ENCODE measurements around the gene OMA1.

Gene OMA1

DNA sequence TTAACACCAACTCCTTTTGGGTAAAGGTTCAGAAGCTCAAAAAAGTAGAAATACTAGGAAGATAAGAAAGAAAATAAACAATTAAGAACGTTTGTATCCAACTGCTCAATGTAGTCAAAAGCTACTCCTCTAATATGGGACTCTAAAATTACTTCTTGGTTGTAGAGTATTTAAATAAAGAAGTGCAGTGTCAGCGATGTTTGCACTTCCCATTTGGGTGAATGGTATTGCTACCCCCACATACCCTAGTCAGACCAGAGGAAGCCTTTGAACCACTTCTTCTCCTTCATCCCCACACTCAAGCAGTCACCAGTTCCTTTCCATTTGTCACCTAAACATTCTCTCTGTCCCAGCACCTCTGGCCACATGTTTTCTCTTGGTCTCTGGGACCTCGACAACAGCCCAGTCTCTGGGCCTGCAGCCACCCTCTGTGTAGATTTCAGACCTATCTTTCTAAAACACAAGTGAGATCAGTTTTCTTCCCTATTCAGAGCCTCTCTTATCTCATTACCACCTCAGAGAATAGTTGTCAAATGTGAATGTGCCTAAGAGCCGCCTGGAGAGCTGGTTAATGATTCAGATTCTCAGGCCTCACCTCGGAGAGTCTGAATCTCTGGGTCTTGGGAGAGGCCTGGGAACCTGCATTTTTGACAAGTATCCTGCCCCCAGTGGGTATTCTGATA lies 109.8 kb downstream of the OMA1 start:
- Histone ChIP-seq H3K4me3 (ENCODE audit: low read depth in 1 of 2, low read length in 1 of 2) (no peak overlapping the region), H3K27ac (no peak overlapping the region), H3K9me3 (no peaks in the 10 kb centered on the region), H3K36me3 (no peaks in the 10 kb centered on the region), H3K4me1 (ENCODE audit: control insufficient read depth in 1 of 2, insufficient read depth in 1 of 2, low read depth in 1 of 2, low read length in 1 of 2) (no peaks in the 10 kb centered on the region), H3K27me3 (no peaks in the 10 kb centered on the region)
- no peak for TF ChIP-seq CTCF (IDR thresholded peaks at IDR 0.05)

DNA sequence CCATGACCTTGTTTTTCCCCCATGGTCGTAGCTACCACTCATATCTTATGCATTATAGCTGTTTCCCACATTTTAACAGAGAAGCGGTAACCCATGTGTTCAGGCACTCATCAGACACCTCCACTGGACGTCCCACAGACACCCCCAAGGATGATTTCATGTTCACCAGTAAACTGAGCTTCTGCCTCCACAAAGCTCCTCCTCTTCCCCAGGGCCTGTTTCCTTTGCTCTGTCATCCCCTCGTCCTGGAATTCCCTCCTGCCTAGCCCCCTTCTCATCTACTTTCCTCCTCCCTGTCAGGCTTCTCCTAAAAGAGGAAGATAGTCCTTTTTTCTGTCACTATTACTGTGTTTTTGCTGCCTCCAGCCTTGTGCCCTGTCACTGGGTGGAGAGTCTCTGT lies 111.2 kb downstream of the OMA1 start:
- Histone ChIP-seq H3K36me3 (no peaks in the 10 kb centered on the region), H3K4me1 (ENCODE audit: control insufficient read depth in 1 of 2, insufficient read depth in 1 of 2, low read depth in 1 of 2, low read length in 1 of 2) (no peaks in the 10 kb centered on the region), H3K27me3 (no peaks in the 10 kb centered on the region), H3K9me3 (no peaks in the 10 kb centered on the region), H3K27ac (no peak overlapping the region), H3K4me3 (ENCODE audit: low read depth in 1 of 2, low read length in 1 of 2) (no peak overlapping the region)
- no peak for TF ChIP-seq CTCF (IDR thresholded peaks at IDR 0.05)

GRCh38 chr1:58434607-58435006 lies 111.9 kb downstream of the OMA1 start:
- H3K27me3 ChIP-seq: no peaks in the 10 kb centered on the region
- no peaks in the 10 kb centered on the region for H3K4me1 ChIP-seq (ENCODE audit: control insufficient read depth in 1 of 2, insufficient read depth in 1 of 2, low read depth in 1 of 2, low read length in 1 of 2)
- no peak for TF ChIP-seq CTCF (IDR thresholded peaks at IDR 0.05)
- no peak overlapping the region for H3K27ac ChIP-seq
- H3K36me3 ChIP-seq: no peaks in the 10 kb centered on the region
- no peak overlapping the region for H3K4me3 ChIP-seq (ENCODE audit: low read depth in 1 of 2, low read length in 1 of 2)
- no peaks in the 10 kb centered on the region for H3K9me3 ChIP-seq

- no peaks in the 10 kb centered on the region for H3K9me3 ChIP-seq
- no peaks in the 10 kb centered on the region for H3K36me3 ChIP-seq
- H3K27me3 ChIP-seq: no peaks in the 10 kb centered on the region
- no peak for TF ChIP-seq CTCF (IDR thresholded peaks at IDR 0.05)
- H3K4me3 ChIP-seq (ENCODE audit: low read depth in 1 of 2, low read length in 1 of 2): no peak overlapping the region
- no peaks in the 10 kb centered on the region for H3K4me1 ChIP-seq (ENCODE audit: control insufficient read depth in 1 of 2, insufficient read depth in 1 of 2, low read depth in 1 of 2, low read length in 1 of 2)
- no peak overlapping the region for H3K27ac ChIP-seq
These were observed 112.3 kb downstream of the OMA1 start for GRCh38 chr1:58434181-58434580.

DNA sequence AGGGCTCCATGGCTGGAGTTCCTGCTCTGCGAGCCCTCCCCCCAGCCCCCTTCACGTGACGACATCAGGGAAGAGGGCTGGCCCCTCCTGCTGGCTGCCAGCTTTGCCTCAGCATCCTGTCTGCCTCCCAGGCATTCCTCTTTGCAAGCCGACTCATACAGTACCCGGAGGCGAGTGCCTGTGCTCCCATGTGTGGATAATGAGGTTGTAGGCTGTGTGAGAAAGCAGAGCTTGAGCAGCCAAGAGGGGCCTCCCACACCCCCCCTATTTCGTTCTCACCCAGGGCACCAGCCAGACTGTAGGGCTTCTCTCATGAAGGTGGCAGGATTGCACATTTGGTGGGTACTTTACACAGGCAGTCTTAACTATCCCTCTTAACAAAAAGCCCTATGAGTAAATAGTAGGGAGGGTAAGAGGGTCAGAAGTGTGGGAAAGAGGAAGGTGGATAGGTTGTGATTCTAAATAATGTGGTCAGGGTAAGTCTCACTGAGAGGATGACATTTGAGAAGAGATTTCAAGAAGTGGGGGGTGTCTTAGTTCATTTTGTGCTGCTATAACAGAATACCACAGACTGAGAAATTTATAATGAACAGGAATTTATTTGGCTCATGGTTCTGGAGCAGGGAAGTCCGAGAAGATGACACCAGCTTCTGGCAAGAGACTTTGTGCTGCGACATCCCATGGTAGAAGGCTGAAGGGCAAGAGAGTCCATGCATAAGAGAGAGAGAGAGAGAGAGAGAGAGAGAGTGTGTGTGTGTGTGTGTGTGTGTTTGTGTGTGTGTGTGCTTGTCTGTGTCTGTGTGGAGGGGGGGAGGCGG lies 113.5 kb downstream of the OMA1 start:
- no peak overlapping the region for H3K27ac ChIP-seq
- no peaks in the 10 kb centered on the region for H3K36me3 ChIP-seq
- TF ChIP-seq CTCF (IDR thresholded peaks at IDR 0.05): no peak
- no peak overlapping the region for H3K4me3 ChIP-seq (ENCODE audit: low read depth in 1 of 2, low read length in 1 of 2)
- no peaks in the 10 kb centered on the region for H3K27me3 ChIP-seq
- no peaks in the 10 kb centered on the region for H3K9me3 ChIP-seq
- no peaks in the 10 kb centered on the region for H3K4me1 ChIP-seq (ENCODE audit: control insufficient read depth in 1 of 2, insufficient read depth in 1 of 2, low read depth in 1 of 2, low read length in 1 of 2)

All from neutrophil (primary cell).